ENCODE data around the gene FGF18. TPM values are rescaled to one million over a fixed set of nuclear protein-coding genes. Genes with fewer than 3 reads are reported as not detected.

Gene FGF18
- total and polyA plus RNA-seq, 10 of the 15 experiments (the other 5 are each of a cell fraction or from before 2014, with no cell fraction given): 0.03 to 0.10 (median 0.06) TPM; not detected in 5

DNA sequence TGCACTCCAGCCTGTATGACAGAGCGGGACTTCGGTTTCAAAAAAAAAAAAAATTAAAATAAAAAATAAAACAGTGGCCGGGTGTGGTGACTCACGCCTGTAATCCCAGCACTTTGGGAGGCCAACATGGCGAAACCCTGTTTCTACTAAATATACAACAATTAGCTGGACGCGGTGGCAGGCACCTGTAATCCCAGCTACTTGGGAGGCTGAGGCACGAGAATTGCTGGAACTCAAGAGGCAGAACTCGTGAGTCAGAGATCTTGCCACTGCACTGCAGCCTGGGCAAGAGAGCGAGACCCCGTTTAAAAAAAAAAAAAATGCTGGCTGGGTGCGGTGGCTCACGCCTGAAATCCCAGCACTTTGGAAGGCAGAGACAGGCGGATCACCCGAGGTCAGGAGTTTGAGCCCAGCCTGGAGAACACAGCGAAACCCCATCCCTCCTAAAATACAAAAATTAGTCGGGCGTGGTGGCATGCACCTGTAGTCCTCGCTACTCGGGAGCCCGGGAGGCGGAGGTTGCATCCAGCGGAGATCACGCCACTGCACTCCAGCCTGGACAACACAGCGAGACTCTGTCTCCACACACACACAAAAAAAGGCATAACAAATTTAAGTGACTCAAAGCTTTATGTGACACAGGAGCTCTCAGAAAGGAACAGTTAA, 33.3 kb upstream of the FGF18 start (continued):
- TF ChIP-seq ZNF274 (IDR thresholded peaks at IDR 0.05; ENCODE audit: insufficient read depth, insufficient read length): no peak

DNA sequence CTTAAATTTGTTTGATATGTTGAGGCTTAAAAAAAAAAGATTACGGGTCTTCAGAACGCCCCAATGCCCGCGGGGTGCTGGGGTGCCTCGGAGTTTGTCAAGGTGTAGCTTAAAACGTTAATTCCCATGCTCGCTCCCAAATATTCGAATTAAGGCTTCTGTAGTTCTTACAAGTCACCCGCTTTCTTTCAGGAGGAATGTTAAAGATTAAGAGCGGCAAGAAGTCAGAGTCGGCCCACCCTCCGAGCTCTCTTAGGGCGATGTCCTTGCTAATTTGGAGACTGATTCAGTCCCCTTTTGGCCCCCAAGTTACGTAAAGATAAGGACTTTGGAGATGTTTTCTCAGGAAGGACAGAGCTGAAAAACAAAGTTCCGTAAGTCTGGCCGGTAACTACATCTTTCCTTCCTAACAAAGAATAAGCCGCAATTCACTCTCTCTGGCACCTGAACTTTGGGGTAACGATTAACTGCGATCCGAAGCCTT, 32.5 kb upstream of the FGF18 start:
- peak overlapping the region; percentile 85 for H3K4me2 ChIP-seq (ENCODE audit: control insufficient read depth, insufficient read depth)
- no peaks in the 10 kb centered on the region for H3K9me3 ChIP-seq (replicated peaks; ENCODE audit: control insufficient read depth, insufficient read depth, low read length)
- RAD21 ChIA-PET (ENCODE audit: unreplicated experiment): interaction anchor here (1.3 kb wide), 1 partner anchor 10 kb away, joined by 3 read pairs; no protein-coding TSS in a partner anchor
- H4K20me1 ChIP-seq (ENCODE audit: control insufficient read depth, insufficient read depth): peaks cover 16% of the 10 kb centered on the region; the same call in 1 of the 2 replicates
- BruUV-seq (replicated peaks): TSS peak; percentile 100
- 4% methylated on average over 20 of the region's 20 CpGs for WGBS (ENCODE audit: insufficient coverage, insufficient replicate concordance, low lambda C conversion rate, missing lambda C conversion rate)
- TF ChIP-seq, protein P1, sequence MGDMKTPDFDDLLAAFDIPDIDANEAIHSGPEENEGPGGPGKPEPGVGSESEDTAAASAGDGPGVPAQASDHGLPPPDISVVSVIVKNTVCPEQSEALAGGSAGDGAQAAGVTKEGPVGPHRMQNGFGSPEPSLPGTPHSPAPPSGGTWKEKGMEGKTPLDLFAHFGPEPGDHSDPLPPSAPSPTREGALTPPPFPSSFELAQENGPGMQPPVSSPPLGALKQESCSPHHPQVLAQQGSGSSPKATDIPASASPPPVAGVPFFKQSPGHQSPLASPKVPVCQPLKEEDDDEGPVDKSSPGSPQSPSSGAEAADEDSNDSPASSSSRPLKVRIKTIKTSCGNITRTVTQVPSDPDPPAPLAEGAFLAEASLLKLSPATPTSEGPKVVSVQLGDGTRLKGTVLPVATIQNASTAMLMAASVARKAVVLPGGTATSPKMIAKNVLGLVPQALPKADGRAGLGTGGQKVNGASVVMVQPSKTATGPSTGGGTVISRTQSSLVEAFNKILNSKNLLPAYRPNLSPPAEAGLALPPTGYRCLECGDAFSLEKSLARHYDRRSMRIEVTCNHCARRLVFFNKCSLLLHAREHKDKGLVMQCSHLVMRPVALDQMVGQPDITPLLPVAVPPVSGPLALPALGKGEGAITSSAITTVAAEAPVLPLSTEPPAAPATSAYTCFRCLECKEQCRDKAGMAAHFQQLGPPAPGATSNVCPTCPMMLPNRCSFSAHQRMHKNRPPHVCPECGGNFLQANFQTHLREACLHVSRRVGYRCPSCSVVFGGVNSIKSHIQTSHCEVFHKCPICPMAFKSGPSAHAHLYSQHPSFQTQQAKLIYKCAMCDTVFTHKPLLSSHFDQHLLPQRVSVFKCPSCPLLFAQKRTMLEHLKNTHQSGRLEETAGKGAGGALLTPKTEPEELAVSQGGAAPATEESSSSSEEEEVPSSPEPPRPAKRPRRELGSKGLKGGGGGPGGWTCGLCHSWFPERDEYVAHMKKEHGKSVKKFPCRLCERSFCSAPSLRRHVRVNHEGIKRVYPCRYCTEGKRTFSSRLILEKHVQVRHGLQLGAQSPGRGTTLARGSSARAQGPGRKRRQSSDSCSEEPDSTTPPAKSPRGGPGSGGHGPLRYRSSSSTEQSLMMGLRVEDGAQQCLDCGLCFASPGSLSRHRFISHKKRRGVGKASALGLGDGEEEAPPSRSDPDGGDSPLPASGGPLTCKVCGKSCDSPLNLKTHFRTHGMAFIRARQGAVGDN (IDR thresholded peaks at IDR 0.05): 0 out of 2 replicates have a peak, but pooled peaks have one; percentile 15
- no peak for TF ChIP-seq SRF (IDR thresholded peaks at IDR 0.05; ENCODE audit: low read depth in 2 of 2, low read length in 2 of 2)
- 0 out of 4 replicates have a peak, but pooled peaks of 1 of the 2 experiments have one; percentile 36 for TF ChIP-seq ETV6 (conservative IDR thresholded peaks at IDR 0.05 in 1 of 2, IDR thresholded peaks at IDR 0.05 in 1 of 2; ENCODE audit: borderline replicate concordance in 1 of 2, low read depth in 1 of 2)
- TF ChIP-seq, protein P2, sequence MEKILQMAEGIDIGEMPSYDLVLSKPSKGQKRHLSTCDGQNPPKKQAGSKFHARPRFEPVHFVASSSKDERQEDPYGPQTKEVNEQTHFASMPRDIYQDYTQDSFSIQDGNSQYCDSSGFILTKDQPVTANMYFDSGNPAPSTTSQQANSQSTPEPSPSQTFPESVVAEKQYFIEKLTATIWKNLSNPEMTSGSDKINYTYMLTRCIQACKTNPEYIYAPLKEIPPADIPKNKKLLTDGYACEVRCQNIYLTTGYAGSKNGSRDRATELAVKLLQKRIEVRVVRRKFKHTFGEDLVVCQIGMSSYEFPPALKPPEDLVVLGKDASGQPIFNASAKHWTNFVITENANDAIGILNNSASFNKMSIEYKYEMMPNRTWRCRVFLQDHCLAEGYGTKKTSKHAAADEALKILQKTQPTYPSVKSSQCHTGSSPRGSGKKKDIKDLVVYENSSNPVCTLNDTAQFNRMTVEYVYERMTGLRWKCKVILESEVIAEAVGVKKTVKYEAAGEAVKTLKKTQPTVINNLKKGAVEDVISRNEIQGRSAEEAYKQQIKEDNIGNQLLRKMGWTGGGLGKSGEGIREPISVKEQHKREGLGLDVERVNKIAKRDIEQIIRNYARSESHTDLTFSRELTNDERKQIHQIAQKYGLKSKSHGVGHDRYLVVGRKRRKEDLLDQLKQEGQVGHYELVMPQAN (conservative IDR thresholded peaks at IDR 0.05): 0 out of 2 replicates have a peak, but pooled peaks have one; percentile 38
- no peak; the same call in 1 of the 2 replicates for TF ChIP-seq RUNX3 (IDR thresholded peaks at IDR 0.05; ENCODE audit: low read length)
- H3K4me1 ChIP-seq (ENCODE audit: control insufficient read depth, insufficient read depth, low read length): peaks cover under 1% of the 10 kb centered on the region
- peaks cover 4 to 5% of the 10 kb centered on the region in 2 experiments; a peak in 3 of 4 replicates for H3K36me3 ChIP-seq (ENCODE audit: control insufficient read depth in 2 of 2, insufficient read depth in 2 of 2, low read length in 1 of 2)
- H3K79me2 ChIP-seq (ENCODE audit: control insufficient read depth, insufficient read depth, low read length): peaks cover 45% of the 10 kb centered on the region
- H3K27me3 ChIP-seq (replicated peaks in 1 of 2; ENCODE audit: control insufficient read depth in 2 of 2, insufficient read depth in 2 of 2, low read length in 1 of 2): no peaks in the 10 kb centered on the region
- H3K4me3 ChIP-seq: peak overlapping the region; percentile 86
- no peak for FAIRE-seq
- in situ Hi-C loops (cut with MboI) (no loop called here), intact Hi-C loops (cut with micrococcal nuclease; ENCODE audit: unreplicated experiment) (no loop called here)
- POLR2A ChIA-PET: interaction anchor here (0.9 to 1.5 kb wide), 3 partner anchors 8 to 12 kb away, joined by 3 to 5 read pairs (median 4); no protein-coding TSS in a partner anchor
- no peak for ATAC-seq
- H3K27ac ChIP-seq (ENCODE audit: control insufficient read depth, insufficient read depth): peak overlapping the region; percentile 86
- no peak for DNase-seq (ENCODE audit: low read depth, low spot score)
- CTCF ChIA-PET: interaction anchor here (1.5 kb wide), 1 partner anchor 18 kb away, joined by 5 read pairs; no protein-coding TSS in a partner anchor
- SMC1A ChIA-PET (ENCODE audit: uncharacterized antibody, unreplicated experiment): interaction anchor here (0.6 to 1.6 kb wide), 3 partner anchors 35 to 618 kb away, joined by 3 to 5 read pairs (median 3); no protein-coding TSS in a partner anchor
- H2AFZ ChIP-seq (ENCODE audit: control insufficient read depth, low read depth, low read length): peak overlapping the region; percentile 98
- H3K9ac ChIP-seq (ENCODE audit: control insufficient read depth, insufficient read depth, low read length): peak overlapping the region; percentile 91
